ENCODE results near the gene MYRFL. TPM values are rescaled to one million over a fixed set of nuclear protein-coding genes. Genes with fewer than 3 reads are reported as not detected.
"Not testable (repeated sequence)": the region's sequence is repeated elsewhere in the genome, so short reads cannot be mapped to it uniquely, and the experiment has no call there.

MYRFL gene
- not detected in 2 replicates for total RNA-seq

- no peak for DNase-seq (ENCODE audit: low read depth in 2 of 2)
Observed at GRCh38 chr12:69824966-69825560, at the start of gene MYRFL. TSS of gene MYRFL (plus strand) at chr12:69825227. CDS start at chr12:69825518, 291 bp downstream.

GRCh38 chr12:69779928-69780327, 45.1 kb upstream of the MYRFL start:
- peak in 1 of 2 donors; percentile 61 for DNase-seq (ENCODE audit: low read depth in 2 of 2)

- DNase-seq (ENCODE audit: low read depth in 2 of 2), result no peak
Observed at GRCh38 chr12:69783365-69783764, 41.7 kb upstream of the MYRFL start.

- no peak for DNase-seq (ENCODE audit: low read depth in 2 of 2)
Observed at GRCh38 chr12:69789351-69789750, 35.7 kb upstream of the MYRFL start.

- DNase-seq (ENCODE audit: low read depth in 2 of 2), result no peak
Observed at GRCh38 chr12:69792533-69792932, 32.5 kb upstream of the MYRFL start.

GRCh38 chr12:69807101-69807897, 17.7 kb upstream of the MYRFL start:
- not testable (repeated sequence) for DNase-seq (ENCODE audit: low read depth in 2 of 2)

GRCh38 chr12:69810870-69811498, 14.0 kb upstream of the MYRFL start:
- no peak for DNase-seq (ENCODE audit: low read depth in 2 of 2)

GRCh38 chr12:69816082-69816481, 8.9 kb upstream of the MYRFL start:
- DNase-seq (ENCODE audit: low read depth in 2 of 2), result no peak

- no peak for DNase-seq (ENCODE audit: low read depth in 2 of 2)
Observed at GRCh38 chr12:69821032-69821455, 4.0 kb upstream of the MYRFL start.

- DNase-seq (ENCODE audit: low read depth in 2 of 2), result peak; percentile 4 to 73
Observed at GRCh38 chr12:69821456-69822159, 3.4 kb upstream of the MYRFL start.

- DNase-seq (ENCODE audit: low read depth in 2 of 2), result no peak
Observed at GRCh38 chr12:69822201-69822860, 2.7 kb upstream of the MYRFL start.

- no peak for DNase-seq (ENCODE audit: low read depth in 2 of 2)
Observed at GRCh38 chr12:69824028-69824427, 999 bp upstream of the MYRFL start.

GRCh38 chr12:69828897-69829296, 3.9 kb downstream of the MYRFL start:
- DNase-seq (ENCODE audit: low read depth in 2 of 2), result no peak

GRCh38 chr12:69833696-69834095, 8.7 kb downstream of the MYRFL start:
- DNase-seq (ENCODE audit: low read depth in 2 of 2), result no peak

GRCh38 chr12:69834147-69834546, 9.1 kb downstream of the MYRFL start:
- DNase-seq (ENCODE audit: low read depth in 2 of 2), result no peak

- DNase-seq (ENCODE audit: low read depth in 2 of 2), result no peak
Observed at GRCh38 chr12:69834576-69834975, 9.5 kb downstream of the MYRFL start.

GRCh38 chr12:69835081-69835480, 10.1 kb downstream of the MYRFL start:
- no peak for DNase-seq (ENCODE audit: low read depth in 2 of 2)

GRCh38 chr12:69836015-69836414, 11.0 kb downstream of the MYRFL start:
- no peak for DNase-seq (ENCODE audit: low read depth in 2 of 2)

- DNase-seq (ENCODE audit: low read depth in 2 of 2), result no peak
Observed at GRCh38 chr12:69837191-69837590, 12.2 kb downstream of the MYRFL start.

GRCh38 chr12:69837657-69838415, 12.8 kb downstream of the MYRFL start:
- DNase-seq (ENCODE audit: low read depth in 2 of 2), result peak in 1 of 2 donors; percentile 71

- DNase-seq (ENCODE audit: low read depth in 2 of 2), result no peak
Observed at GRCh38 chr12:69840727-69841126, 15.7 kb downstream of the MYRFL start.

Measured in dermis microvascular lymphatic vessel endothelial cell (primary cell).